Liver (tissue), 9 donors: ENCODE results near the gene SCN10A. TPM values are rescaled to one million over a fixed set of nuclear protein-coding genes. Genes with fewer than 3 reads are reported as not detected.

Source experiments
- DNase-seq: peaks from one replicate; pipeline ENCODE4 v3.0.0-alpha.2; 2017; ENCODE audit warnings: low spot score
- H3K27ac ChIP-seq, 2 donors: one replicate each; pipeline ENCODE4 v1.7.0; 2013; ENCODE audit warnings: inconsistent platforms in 2 of 2, low read length in 2 of 2, control low read depth in 1 of 2, low read depth in 1 of 2, mild to moderate bottlenecking in 1 of 2
- H3K27me3 ChIP-seq, 4 donors: one replicate each; pipeline versions ENCODE4 v1.6.1 to v1.7.0; 2013; ENCODE audit warnings: low read length in 3 of 4, inconsistent platforms in 1 of 4, mild to moderate bottlenecking in 1 of 4, moderate library complexity in 1 of 4; ENCODE audit not compliant: control insufficient read depth in 4 of 4, insufficient read depth in 4 of 4
- H3K36me3 ChIP-seq, 4 donors: one replicate each; pipeline versions ENCODE4 v1.6.1 to v1.7.0; 2013; ENCODE audit warnings: low read length in 3 of 4, mild to moderate bottlenecking in 3 of 4, low read depth in 1 of 4, moderate library complexity in 1 of 4; ENCODE audit not compliant: control insufficient read depth in 4 of 4, insufficient read depth in 3 of 4
- H3K4me1 ChIP-seq, 4 donors: one replicate each; pipeline versions ENCODE4 v1.6.1 to v1.7.0; 2013; ENCODE audit warnings: low read length in 3 of 4, mild to moderate bottlenecking in 3 of 4, moderate library complexity in 1 of 4; ENCODE audit not compliant: control insufficient read depth in 4 of 4, insufficient read depth in 4 of 4
- H3K4me3 ChIP-seq, 3 donors: one replicate each; pipeline versions ENCODE4 v1.6.1 to v1.7.0; 2013; ENCODE audit warnings: low read length in 3 of 3, control low read depth in 1 of 3, low read depth in 1 of 3, mild to moderate bottlenecking in 1 of 3
- H3K9ac ChIP-seq, 2 donors: one replicate each; pipeline ENCODE4 v1.7.0; 2013; ENCODE audit warnings: low read length in 2 of 2, mild to moderate bottlenecking in 2 of 2, moderate library complexity in 2 of 2, control low read depth in 1 of 2, low read depth in 1 of 2
- H3K9me3 ChIP-seq, 4 donors: one replicate each; pipeline versions ENCODE4 v1.6.1 to v1.7.0; 2013; ENCODE audit warnings: low read length in 3 of 4; ENCODE audit not compliant: control insufficient read depth in 4 of 4
- ATF3 ChIP-seq: IDR thresholded peaks from 2 replicates; pipeline ENCODE4 v1.6.1; 2016; ENCODE audit warnings: antibody characterized with exemption
- EGR1 ChIP-seq, 2 donors: IDR thresholded peaks; 2 replicates each; pipeline ENCODE4 v1.6.1; 2016 to 2018; ENCODE audit warnings: antibody characterized with exemption in 2 of 2, low read depth in 2 of 2
- FOXA2 ChIP-seq: IDR thresholded peaks from 2 replicates; pipeline ENCODE4 v1.6.1; 2016; ENCODE audit warnings: antibody characterized with exemption
- GABPA ChIP-seq, 2 donors: IDR thresholded peaks in 1 of 2; conservative IDR thresholded peaks in 1 of 2; 2 replicates each; pipeline ENCODE4 v1.6.1; 2016; ENCODE audit warnings: antibody characterized with exemption in 2 of 2, mild to moderate bottlenecking in 1 of 2, moderate library complexity in 1 of 2
- HNF4A ChIP-seq, 2 donors: conservative IDR thresholded peaks; 2 replicates each; pipeline ENCODE4 v1.6.1; 2016; ENCODE audit warnings: antibody characterized with exemption in 2 of 2, mild to moderate bottlenecking in 2 of 2
- HNF4G ChIP-seq: IDR thresholded peaks from 2 replicates; pipeline ENCODE4 v1.6.1; 2016; ENCODE audit warnings: antibody characterized with exemption
- JUND ChIP-seq, 2 donors: IDR thresholded peaks; 2 replicates each; pipeline ENCODE4 v1.6.1; 2016; ENCODE audit warnings: antibody characterized with exemption in 2 of 2
- MAX ChIP-seq: IDR thresholded peaks from 2 replicates; pipeline ENCODE4 v1.6.1; 2016; ENCODE audit warnings: antibody characterized with exemption
- NR2F2 ChIP-seq: IDR thresholded peaks from 2 replicates; pipeline ENCODE4 v1.6.1; 2016; ENCODE audit warnings: antibody characterized with exemption
- RAD21 ChIP-seq, 2 donors: IDR thresholded peaks; 2 replicates each; pipeline ENCODE4 v1.6.1; 2016; ENCODE audit warnings: antibody characterized with exemption in 2 of 2, mild to moderate bottlenecking in 2 of 2
- REST ChIP-seq: IDR thresholded peaks from 2 replicates; pipeline ENCODE4 v1.6.1; 2016; ENCODE audit warnings: antibody characterized with exemption, mild to moderate bottlenecking
- RXRA ChIP-seq, 2 donors: IDR thresholded peaks; 2 replicates each; pipeline ENCODE4 v1.6.1; 2017 to 2018; ENCODE audit warnings: antibody characterized with exemption in 2 of 2, mild to moderate bottlenecking in 1 of 2
- SP1 ChIP-seq: IDR thresholded peaks from 2 replicates; pipeline ENCODE4 v1.6.1; 2018; ENCODE audit warnings: antibody characterized with exemption, mild to moderate bottlenecking
- YY1 ChIP-seq: IDR thresholded peaks from 2 replicates; pipeline ENCODE4 v1.6.1; 2016; ENCODE audit warnings: antibody characterized with exemption, mild to moderate bottlenecking
- WGBS: extraction: QIAGEN DNeasy Blood & Tissue Kit; methylation state at CpG from one replicate; pipeline ENCODE4 v1.1.7; 2013; 5-methylcytosine and 5-hydroxymethylcytosine counted together
- polyA plus RNA-seq, 2 donors: library from polyadenylated mRNA; stranded (reverse) in 1 of 2; unstranded in 1 of 2; fragments of 200-250 nt in 1 of 2; fragments of >200 nt in 1 of 2; fragmentation: Nextera tagmentation in 1 of 2; extraction: Ambion mirVana in 1 of 2; gene quantifications; one replicate each; pipeline versions ENCODE4 v1.2.1 to v1.2.3, GENCODE V29; 2013 to 2015
- total RNA-seq, 2 donors: library from RNA; depleted of rRNA; stranded (reverse); fragments of >200 nt; gene quantifications; one replicate each; pipeline ENCODE4 v1.2.3, GENCODE V29; 2014
- TF ChIP-seq, protein P1 (sequence below): IDR thresholded peaks from 2 replicates; pipeline ENCODE4 v1.6.1; 2016; ENCODE audit warnings: antibody characterized with exemption
- TF ChIP-seq, protein P2 (sequence below): fragments of 150-350 bp; IDR thresholded peaks from 2 replicates; pipeline ENCODE4 v1.5.1; 2017; ENCODE audit warnings: improper control_type of control experiment, low read depth, low read length; ENCODE audit not compliant: missing input control
- donor health status: healthy.
- donor health status: healthy.
- donor health status: healthy.
- donor health status: healthy.
- donor health status: healthy.

Gene SCN10A
- total and polyA plus RNA-seq, 4 donors, result under 0.01 TPM; not detected in 3

GRCh38 chr3:38739396-38739689 is 76.7 kb downstream of the SCN10A start:
- Histone ChIP-seq H3K4me3 (no peak overlapping the region), H3K27me3 (no peaks in the 10 kb centered on the region), H3K36me3 (no peaks in the 10 kb centered on the region), H3K9ac (no peak overlapping the region), H3K4me1 (no peaks in the 10 kb centered on the region), H3K9me3 (no peaks in the 10 kb centered on the region), H3K27ac (no peak overlapping the region)
- WGBS, result 70% methylated on average over 5 of the region's 5 CpGs
- no peak for DNase-seq
- TF ChIP-seq GABPA (IDR thresholded peaks at IDR 0.05 in 1 of 2, conservative IDR thresholded peaks at IDR 0.05 in 1 of 2) (no peak), RXRA (IDR thresholded peaks at IDR 0.05) (no peak), REST (no peak), JUND (IDR thresholded peaks at IDR 0.05) (no peak), ATF3 (no peak), YY1 (no peak), MAX (no peak), SP1 (no peak), EGR1 (IDR thresholded peaks at IDR 0.05; ENCODE audit: low read depth in 2 of 2) (no peak), FOXA2 (no peak), HNF4A (conservative IDR thresholded peaks at IDR 0.05) (no peak), HNF4G (no peak), RAD21 (IDR thresholded peaks at IDR 0.05) (no peak)
- TF ChIP-seq, protein P1, sequence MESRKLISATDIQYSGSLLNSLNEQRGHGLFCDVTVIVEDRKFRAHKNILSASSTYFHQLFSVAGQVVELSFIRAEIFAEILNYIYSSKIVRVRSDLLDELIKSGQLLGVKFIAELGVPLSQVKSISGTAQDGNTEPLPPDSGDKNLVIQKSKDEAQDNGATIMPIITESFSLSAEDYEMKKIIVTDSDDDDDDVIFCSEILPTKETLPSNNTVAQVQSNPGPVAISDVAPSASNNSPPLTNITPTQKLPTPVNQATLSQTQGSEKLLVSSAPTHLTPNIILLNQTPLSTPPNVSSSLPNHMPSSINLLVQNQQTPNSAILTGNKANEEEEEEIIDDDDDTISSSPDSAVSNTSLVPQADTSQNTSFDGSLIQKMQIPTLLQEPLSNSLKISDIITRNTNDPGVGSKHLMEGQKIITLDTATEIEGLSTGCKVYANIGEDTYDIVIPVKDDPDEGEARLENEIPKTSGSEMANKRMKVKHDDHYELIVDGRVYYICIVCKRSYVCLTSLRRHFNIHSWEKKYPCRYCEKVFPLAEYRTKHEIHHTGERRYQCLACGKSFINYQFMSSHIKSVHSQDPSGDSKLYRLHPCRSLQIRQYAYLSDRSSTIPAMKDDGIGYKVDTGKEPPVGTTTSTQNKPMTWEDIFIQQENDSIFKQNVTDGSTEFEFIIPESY, result no peak
- TF ChIP-seq, protein P2, sequence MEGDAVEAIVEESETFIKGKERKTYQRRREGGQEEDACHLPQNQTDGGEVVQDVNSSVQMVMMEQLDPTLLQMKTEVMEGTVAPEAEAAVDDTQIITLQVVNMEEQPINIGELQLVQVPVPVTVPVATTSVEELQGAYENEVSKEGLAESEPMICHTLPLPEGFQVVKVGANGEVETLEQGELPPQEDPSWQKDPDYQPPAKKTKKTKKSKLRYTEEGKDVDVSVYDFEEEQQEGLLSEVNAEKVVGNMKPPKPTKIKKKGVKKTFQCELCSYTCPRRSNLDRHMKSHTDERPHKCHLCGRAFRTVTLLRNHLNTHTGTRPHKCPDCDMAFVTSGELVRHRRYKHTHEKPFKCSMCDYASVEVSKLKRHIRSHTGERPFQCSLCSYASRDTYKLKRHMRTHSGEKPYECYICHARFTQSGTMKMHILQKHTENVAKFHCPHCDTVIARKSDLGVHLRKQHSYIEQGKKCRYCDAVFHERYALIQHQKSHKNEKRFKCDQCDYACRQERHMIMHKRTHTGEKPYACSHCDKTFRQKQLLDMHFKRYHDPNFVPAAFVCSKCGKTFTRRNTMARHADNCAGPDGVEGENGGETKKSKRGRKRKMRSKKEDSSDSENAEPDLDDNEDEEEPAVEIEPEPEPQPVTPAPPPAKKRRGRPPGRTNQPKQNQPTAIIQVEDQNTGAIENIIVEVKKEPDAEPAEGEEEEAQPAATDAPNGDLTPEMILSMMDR, result no peak

DNA sequence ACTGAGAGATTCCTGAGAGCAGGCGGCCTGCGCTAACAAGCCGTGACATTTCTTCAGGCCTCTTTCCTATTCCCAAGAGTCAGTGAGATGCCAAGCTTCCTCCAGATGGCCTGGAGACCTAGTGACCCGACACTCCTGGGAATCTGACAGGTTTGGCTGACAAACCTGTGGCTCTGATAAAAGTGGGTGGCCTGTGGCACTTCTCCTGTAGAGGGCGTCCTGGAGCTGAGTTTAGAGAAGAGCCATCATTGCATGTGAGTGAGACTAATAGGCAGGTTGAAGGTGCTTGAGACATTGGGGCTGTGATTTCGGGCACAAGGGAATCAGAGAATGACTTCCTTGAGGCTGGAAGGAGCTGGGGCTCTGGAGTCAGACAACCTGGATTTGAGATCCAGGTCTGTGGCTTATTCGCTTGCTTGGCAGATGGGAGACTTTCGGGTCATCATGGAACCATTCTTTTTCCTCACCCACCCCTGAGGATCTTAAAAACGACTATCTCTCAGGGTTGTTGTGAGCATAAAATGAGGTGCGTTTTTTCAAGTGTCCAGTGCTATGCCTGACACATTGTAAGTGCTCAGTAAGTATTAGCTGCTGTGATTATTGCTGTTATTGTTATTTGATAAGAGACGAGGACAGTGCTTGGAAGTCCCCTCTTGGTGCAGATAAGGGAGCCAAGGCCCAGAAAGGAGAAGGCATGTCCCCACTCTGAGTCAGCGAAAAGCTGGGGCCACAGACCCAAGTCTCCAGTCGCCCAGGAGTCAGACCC is 77.2 kb downstream of the SCN10A start:
- DNase-seq, result peak; percentile 64
- Histone ChIP-seq H3K4me1 (no peaks in the 10 kb centered on the region), H3K9ac (no peak overlapping the region), H3K36me3 (no peaks in the 10 kb centered on the region), H3K27me3 (no peaks in the 10 kb centered on the region), H3K9me3 (no peaks in the 10 kb centered on the region), H3K4me3 (no peak overlapping the region), H3K27ac (no peak overlapping the region)
- 52% methylated on average over 13 of the region's 13 CpGs for WGBS
- TF ChIP-seq NR2F2 (no peak), FOXA2 (no peak), RAD21 (IDR thresholded peaks at IDR 0.05) (peak; percentile 32 to 58)
- TF ChIP-seq, protein P2, result peak; percentile 13
